SU-DHL-6 (cell line): ENCODE measurements around the gene ANKLE1.

Source experiments
- H2AFZ ChIP-seq: fragments of 200-600 bp; sonication (generic); 2 replicates; pipeline ENCODE4 v1.6.1; 2014; ENCODE audit warnings: low read depth, mild to moderate bottlenecking, moderate library complexity, mixed read lengths, antibody characterized with exemption, low read length; ENCODE audit not compliant: severe bottlenecking
- H3F3A ChIP-seq: fragments of 200-600 bp; shearing (Covaris generic); 2 replicates; pipeline ENCODE4 v1.6.0; 2016; ENCODE audit warnings: antibody characterized with exemption, mild to moderate bottlenecking; ENCODE audit not compliant: insufficient read depth
- H3K27ac ChIP-seq: fragments of 200-600 bp; sonication (generic); 2 replicates; pipeline ENCODE4 v1.5.1; 2016; ENCODE audit warnings: low read depth, mild to moderate bottlenecking, low read length, moderate library complexity, mixed read lengths
- H3K27me3 ChIP-seq: fragments of 200-600 bp; sonication (generic), shearing (Covaris generic); 2 replicates; pipeline ENCODE4 v1.6.0; 2014; ENCODE audit warnings: mild to moderate bottlenecking, low read length
- H3K36me3 ChIP-seq: fragments of 200-600 bp; sonication (generic); 2 replicates; pipeline ENCODE4 v1.6.1; 2014; ENCODE audit warnings: mild to moderate bottlenecking, low read length, mixed read lengths
- H3K4me2 ChIP-seq: fragments of 300-600, 200-600 bp; shearing (Covaris generic), sonication (generic); 2 replicates; pipeline ENCODE4 v1.6.0; 2014; ENCODE audit warnings: low read length, low read depth, mild to moderate bottlenecking; ENCODE audit not compliant: poor library complexity, severe bottlenecking
- H3K4me3 ChIP-seq: fragments of 200-600 bp; sonication (generic); 2 replicates; pipeline ENCODE4 v1.5.1; 2014; ENCODE audit warnings: antibody characterized with exemption, low read length, mild to moderate bottlenecking, mixed read lengths; ENCODE audit not compliant: insufficient read depth, poor library complexity, severe bottlenecking
- H3K79me2 ChIP-seq: fragments of 200-600 bp; sonication (generic); 2 replicates; pipeline ENCODE4 v1.6.1; 2014; ENCODE audit warnings: mild to moderate bottlenecking, low read length, moderate library complexity; ENCODE audit not compliant: insufficient read depth
- H3K9ac ChIP-seq: fragments of 200-600 bp; sonication (generic); 2 replicates; pipeline ENCODE4 v1.7.0; 2014; ENCODE audit warnings: mild to moderate bottlenecking, low read length
- H3K9me2 ChIP-seq: fragments of 200-600 bp; sonication (generic); replicated peaks from 2 replicates; pipeline ENCODE4 v1.6.1; 2014; ENCODE audit warnings: low read length; ENCODE audit not compliant: insufficient read depth
- H3K9me3 ChIP-seq: fragments of 200-600 bp; sonication (generic); 2 replicates; pipeline ENCODE4 v1.6.1; 2014; ENCODE audit warnings: low read length, mixed read lengths; ENCODE audit not compliant: insufficient read depth
- H4K20me1 ChIP-seq: fragments of 200-600 bp; sonication (generic); 2 replicates; pipeline ENCODE4 v1.6.1; 2014; ENCODE audit warnings: low read depth, mild to moderate bottlenecking, antibody characterized with exemption, low read length, moderate library complexity, mixed read lengths
- CTCF ChIP-seq: fragments of 200-600 bp; sonication (generic); IDR thresholded peaks from one replicate; pipeline ENCODE4 v1.5.1; 2017; ENCODE audit warnings: antibody characterized with exemption, mild to moderate bottlenecking, low read length, moderate library complexity; ENCODE audit not compliant: insufficient read depth, poor library complexity, severe bottlenecking
- EZH2phosphoT487 ChIP-seq: fragments of 200-600 bp; sonication (generic), shearing (Covaris generic); conservative IDR thresholded peaks from 2 replicates; pipeline ENCODE4 v1.6.1; 2018; ENCODE audit warnings: mild to moderate bottlenecking, antibody characterized with exemption, low read length, moderate library complexity, mixed read lengths

ANKLE1 gene

GRCh38 chr19:17335575-17335974 is 53.9 kb downstream of the ANKLE1 start:
- Histone ChIP-seq H3K9me2 (no peaks in the 10 kb centered on the region), H3K9ac (peak overlapping the region; percentile 75), H3K4me3 (peak overlapping the region; percentile 73), H3K36me3 (no peaks in the 10 kb centered on the region), H4K20me1 (no peaks in the 10 kb centered on the region), H3K4me2 (peak overlapping the region; percentile 87), H2AFZ (peak overlapping the region; percentile 86), H3K9me3 (no peaks in the 10 kb centered on the region), H3K79me2 (peaks cover 14% of the 10 kb centered on the region; the same call in 1 of the 2 replicates), H3F3A (0 out of 2 replicates have a peak, but pooled peaks cover 3% of the 10 kb centered on the region), H3K27me3 (no peaks in the 10 kb centered on the region), H3K27ac (0 out of 2 replicates have a peak overlapping the region, but pooled peaks have one; percentile 13)
- TF ChIP-seq CTCF (no peak), EZH2phosphoT487 (no peak)
